ENCODE measurements around the gene ACOT9. TPM values are rescaled to one million over a fixed set of nuclear protein-coding genes. Genes with fewer than 3 reads are reported as not detected.
"Not testable (repeated sequence)": the region's sequence is repeated elsewhere in the genome, so short reads cannot be mapped to it uniquely, and the experiment has no call there.

ACOT9 gene
- total RNA-seq, 1 experiment from 2014 or later: 33.6 TPM

DNA sequence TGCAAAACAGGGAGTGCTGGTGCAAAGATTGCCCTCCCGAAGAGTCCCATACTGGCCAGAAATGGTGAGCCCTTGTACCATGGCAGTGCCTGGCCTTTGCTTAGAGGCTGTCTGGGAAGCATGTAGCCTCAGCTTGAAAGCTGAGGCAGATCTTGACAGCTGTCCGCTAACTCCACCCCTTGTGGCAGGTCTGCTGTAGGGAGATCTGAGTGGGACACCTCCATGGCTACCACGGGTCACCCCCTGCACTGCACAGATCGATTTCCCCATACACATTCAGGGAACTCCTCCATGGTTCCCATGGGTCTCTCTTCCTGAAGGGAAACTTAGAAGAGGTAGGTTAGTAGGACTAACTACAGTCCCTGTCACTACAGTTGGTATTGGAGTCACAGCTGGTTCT, 6.1 kb upstream of the ACOT9 start:
- ChIA-PET CTCF (no interaction called here), POLR2A (ENCODE audit: low non-redundant PET) (no interaction called here)
- no peak for DNase-seq (ENCODE audit: low spot score)
- H3K4me3 ChIP-seq (ENCODE audit: low read depth, low read length, poor library complexity, severe bottlenecking): no peak overlapping the region
- no TSS peak for BruUV-seq (replicated peaks)
- intact Hi-C loops (cut with micrococcal nuclease; ENCODE audit: unreplicated experiment): no loop called here
- no peaks in the 10 kb centered on the region for H3K27me3 ChIP-seq (replicated peaks; ENCODE audit: insufficient read depth, low read depth, low read length, poor library complexity)
- no peaks in the 10 kb centered on the region for H3K36me3 ChIP-seq (ENCODE audit: insufficient read depth, low read length, poor library complexity, severe bottlenecking)
- no peak overlapping the region for H3K27ac ChIP-seq (ENCODE audit: low read depth, low read length, poor library complexity, severe bottlenecking)
- H3K4me1 ChIP-seq (ENCODE audit: insufficient read depth, low read length, poor library complexity, severe bottlenecking): no peaks in the 10 kb centered on the region
- no peaks in the 10 kb centered on the region for H3K9me3 ChIP-seq (ENCODE audit: low read depth, low read length, poor library complexity, severe bottlenecking)
- TF ChIP-seq, protein P1, sequence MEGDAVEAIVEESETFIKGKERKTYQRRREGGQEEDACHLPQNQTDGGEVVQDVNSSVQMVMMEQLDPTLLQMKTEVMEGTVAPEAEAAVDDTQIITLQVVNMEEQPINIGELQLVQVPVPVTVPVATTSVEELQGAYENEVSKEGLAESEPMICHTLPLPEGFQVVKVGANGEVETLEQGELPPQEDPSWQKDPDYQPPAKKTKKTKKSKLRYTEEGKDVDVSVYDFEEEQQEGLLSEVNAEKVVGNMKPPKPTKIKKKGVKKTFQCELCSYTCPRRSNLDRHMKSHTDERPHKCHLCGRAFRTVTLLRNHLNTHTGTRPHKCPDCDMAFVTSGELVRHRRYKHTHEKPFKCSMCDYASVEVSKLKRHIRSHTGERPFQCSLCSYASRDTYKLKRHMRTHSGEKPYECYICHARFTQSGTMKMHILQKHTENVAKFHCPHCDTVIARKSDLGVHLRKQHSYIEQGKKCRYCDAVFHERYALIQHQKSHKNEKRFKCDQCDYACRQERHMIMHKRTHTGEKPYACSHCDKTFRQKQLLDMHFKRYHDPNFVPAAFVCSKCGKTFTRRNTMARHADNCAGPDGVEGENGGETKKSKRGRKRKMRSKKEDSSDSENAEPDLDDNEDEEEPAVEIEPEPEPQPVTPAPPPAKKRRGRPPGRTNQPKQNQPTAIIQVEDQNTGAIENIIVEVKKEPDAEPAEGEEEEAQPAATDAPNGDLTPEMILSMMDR (conservative IDR thresholded peaks at IDR 0.05; ENCODE audit: low read depth, low read length): no peak
- TF ChIP-seq EZH2 (IDR thresholded peaks at IDR 0.05; ENCODE audit: borderline replicate concordance, low read depth, low read length, poor library complexity, severe bottlenecking): no peak

DNA sequence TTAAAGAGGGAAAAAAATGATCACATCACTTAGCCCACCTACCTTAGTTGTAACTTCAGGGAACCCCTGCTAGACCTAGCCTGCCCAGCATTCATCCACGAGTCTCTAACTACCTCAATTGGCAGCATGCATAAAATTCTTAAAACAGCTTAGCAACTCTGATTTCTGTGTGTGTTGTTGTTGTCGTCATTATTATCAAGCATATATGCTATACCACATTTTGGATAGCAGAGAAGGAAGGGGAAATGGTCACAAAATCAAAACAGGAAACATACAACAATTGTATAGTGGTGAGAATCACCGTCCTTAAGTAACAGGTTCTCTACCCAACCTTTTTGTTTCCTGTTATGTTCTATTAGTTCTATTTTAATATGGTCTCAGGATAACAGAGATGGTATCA, 2.7 kb upstream of the ACOT9 start:
- H3K4me3 ChIP-seq (ENCODE audit: low read depth, low read length, poor library complexity, severe bottlenecking): no peak overlapping the region
- H3K27me3 ChIP-seq (replicated peaks; ENCODE audit: insufficient read depth, low read depth, low read length, poor library complexity): no peaks in the 10 kb centered on the region
- peaks cover 6% of the 10 kb centered on the region for H3K4me1 ChIP-seq (ENCODE audit: insufficient read depth, low read length, poor library complexity, severe bottlenecking)
- no peaks in the 10 kb centered on the region for H3K9me3 ChIP-seq (ENCODE audit: low read depth, low read length, poor library complexity, severe bottlenecking)
- no peak overlapping the region for H3K27ac ChIP-seq (ENCODE audit: low read depth, low read length, poor library complexity, severe bottlenecking)
- TF ChIP-seq, protein P1 (conservative IDR thresholded peaks at IDR 0.05; ENCODE audit: low read depth, low read length): no peak
- no peak for TF ChIP-seq EZH2 (IDR thresholded peaks at IDR 0.05; ENCODE audit: borderline replicate concordance, low read depth, low read length, poor library complexity, severe bottlenecking)
- no peaks in the 10 kb centered on the region for H3K36me3 ChIP-seq (ENCODE audit: insufficient read depth, low read length, poor library complexity, severe bottlenecking)
- POLR2A ChIA-PET (ENCODE audit: low non-redundant PET): no interaction called here
- CTCF ChIA-PET: no interaction called here
- intact Hi-C loops (cut with micrococcal nuclease; ENCODE audit: unreplicated experiment): no loop called here
- BruUV-seq (replicated peaks): no TSS peak
- no peak for DNase-seq (ENCODE audit: low spot score)

DNA sequence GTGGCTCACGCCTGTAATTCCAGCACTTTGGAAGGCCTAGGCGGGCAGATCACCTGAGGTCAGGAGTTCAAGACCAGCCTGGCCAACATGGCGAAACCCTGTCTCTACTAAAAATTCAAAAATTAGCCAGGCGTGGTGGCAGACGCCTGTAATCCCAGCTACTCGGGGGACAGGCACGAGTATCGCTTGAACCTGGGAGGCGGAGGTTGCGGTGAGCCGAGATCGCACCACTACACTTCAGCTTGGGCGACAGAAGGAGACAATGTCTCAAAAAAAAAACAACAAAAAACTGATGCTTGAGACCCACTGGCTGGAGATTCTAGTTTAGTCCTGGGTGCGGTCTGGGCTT, 521 bp upstream of the ACOT9 start:
- H3K36me3 ChIP-seq (ENCODE audit: insufficient read depth, low read length, poor library complexity, severe bottlenecking); BruUV-seq (replicated peaks); DNase-seq (ENCODE audit: low spot score); POLR2A ChIA-PET (ENCODE audit: low non-redundant PET); H3K9me3 ChIP-seq (ENCODE audit: low read depth, low read length, poor library complexity, severe bottlenecking); intact Hi-C loops (cut with micrococcal nuclease; ENCODE audit: unreplicated experiment); H3K4me1 ChIP-seq (ENCODE audit: insufficient read depth, low read length, poor library complexity, severe bottlenecking); H3K27me3 ChIP-seq (replicated peaks; ENCODE audit: insufficient read depth, low read depth, low read length, poor library complexity): not testable (repeated sequence)
- CTCF ChIA-PET: interaction anchor here (0.8 kb wide), 1 partner anchor 69 kb away, joined by 7 read pairs; no protein-coding TSS in a partner anchor
- peak overlapping the region; percentile 76 for H3K27ac ChIP-seq (ENCODE audit: low read depth, low read length, poor library complexity, severe bottlenecking)
- peak overlapping the region; percentile 65 for H3K4me3 ChIP-seq (ENCODE audit: low read depth, low read length, poor library complexity, severe bottlenecking)

DNA sequence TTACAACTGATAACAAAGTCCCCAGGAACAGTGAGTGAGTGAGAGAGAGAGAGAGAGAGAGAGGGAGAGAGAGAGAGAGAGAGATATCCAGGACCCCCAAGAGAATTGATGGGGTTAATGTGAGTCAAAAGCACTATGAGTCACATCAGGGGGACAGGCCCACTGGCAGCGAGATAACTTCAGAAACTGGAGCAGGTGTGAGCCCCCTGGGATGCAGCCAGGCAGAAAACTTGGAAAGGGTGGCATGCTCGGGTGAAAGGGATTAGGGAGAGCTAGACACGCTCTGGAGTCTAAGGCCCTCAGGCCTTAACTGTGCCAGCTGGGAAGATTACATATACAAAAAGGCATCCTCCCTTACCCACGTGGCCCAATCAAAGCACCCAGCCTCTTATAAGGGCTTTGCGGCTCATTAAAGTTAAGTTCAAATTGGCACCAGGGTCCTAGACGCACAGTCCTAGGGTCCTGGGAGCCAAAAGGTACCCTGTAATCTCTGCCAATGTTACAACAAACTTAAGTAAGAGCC, 841 bp downstream of the ACOT9 start:
- Histone ChIP-seq H3K27ac (ENCODE audit: low read depth, low read length, poor library complexity, severe bottlenecking) (peak overlapping the region; percentile 76), H3K9me3 (ENCODE audit: low read depth, low read length, poor library complexity, severe bottlenecking) (no peaks in the 10 kb centered on the region), H3K36me3 (ENCODE audit: insufficient read depth, low read length, poor library complexity, severe bottlenecking) (no peaks in the 10 kb centered on the region), H3K27me3 (replicated peaks; ENCODE audit: insufficient read depth, low read depth, low read length, poor library complexity) (no peaks in the 10 kb centered on the region), H3K4me1 (ENCODE audit: insufficient read depth, low read length, poor library complexity, severe bottlenecking) (peaks cover 6% of the 10 kb centered on the region), H3K4me3 (ENCODE audit: low read depth, low read length, poor library complexity, severe bottlenecking) (peak overlapping the region; percentile 65)
- no TSS peak for BruUV-seq (replicated peaks)
- ChIA-PET POLR2A (ENCODE audit: low non-redundant PET) (no interaction called here), CTCF (interaction anchor here (1.0 kb wide), 1 partner anchor 11 kb away, joined by 3 read pairs; no protein-coding TSS in a partner anchor)
- no peak for TF ChIP-seq EZH2 (IDR thresholded peaks at IDR 0.05; ENCODE audit: borderline replicate concordance, low read depth, low read length, poor library complexity, severe bottlenecking)
- TF ChIP-seq, protein P1 (conservative IDR thresholded peaks at IDR 0.05; ENCODE audit: low read depth, low read length): no peak
- DNase-seq (ENCODE audit: low spot score): peak; percentile 81
- intact Hi-C loops (cut with micrococcal nuclease; ENCODE audit: unreplicated experiment): no loop called here
